NCI-H2196 treated with DMSO at 0.1 percent for 48 hours (cell line): ENCODE results near the gene USP32.
"Not testable (repeated sequence)": the region's sequence is repeated elsewhere in the genome, so short reads cannot be mapped to it uniquely, and the experiment has no call there.

ENCODE experiments used
- DNase-seq: peaks from one replicate; lab custom pipeline; 2025; ENCODE audit not compliant: unreplicated experiment; lab: John Stamatoyannopoulos, UW

Gene USP32

GRCh38 chr17:60333628-60334031 is 58.3 kb downstream of the USP32 start:
- no peak for DNase-seq

GRCh38 chr17:60333072-60333471 is 58.9 kb downstream of the USP32 start:
- not testable (repeated sequence) for DNase-seq

GRCh38 chr17:60332574-60332973 is 59.4 kb downstream of the USP32 start:
- DNase-seq = no peak

GRCh38 chr17:60330731-60331130 is 61.2 kb downstream of the USP32 start:
- no peak for DNase-seq

- DNase-seq = no peak
Observed at GRCh38 chr17:60328679-60329078, 63.3 kb downstream of the USP32 start.

- DNase-seq = no peak
Observed at GRCh38 chr17:60327901-60328273, 64.0 kb downstream of the USP32 start.

- no peak for DNase-seq
Observed at GRCh38 chr17:60327134-60327900, 64.6 kb downstream of the USP32 start.

- DNase-seq = no peak
Observed at GRCh38 chr17:60326702-60327101, 65.2 kb downstream of the USP32 start.

GRCh38 chr17:60325730-60326524 is 66.0 kb downstream of the USP32 start:
- DNase-seq = no peak

GRCh38 chr17:60323754-60324153 is 68.2 kb downstream of the USP32 start:
- DNase-seq = no peak

- DNase-seq = no peak
Observed at GRCh38 chr17:60322056-60322387, 69.9 kb downstream of the USP32 start.

GRCh38 chr17:60321336-60322055 is 70.4 kb downstream of the USP32 start:
- no peak for DNase-seq

- no peak for DNase-seq
Observed at GRCh38 chr17:60318830-60319229, 73.1 kb downstream of the USP32 start.

- DNase-seq = no peak
Observed at GRCh38 chr17:60318326-60318725, 73.6 kb downstream of the USP32 start.

- no peak for DNase-seq
Observed at GRCh38 chr17:60315650-60316049, 76.3 kb downstream of the USP32 start.

GRCh38 chr17:60314900-60315299 is 77.0 kb downstream of the USP32 start:
- not testable (repeated sequence) for DNase-seq

- DNase-seq = no peak
Observed at GRCh38 chr17:60314423-60314822, 77.5 kb downstream of the USP32 start.

GRCh38 chr17:60311936-60312335 is 80.0 kb downstream of the USP32 start:
- DNase-seq = no peak

GRCh38 chr17:60311186-60311585 is 80.7 kb downstream of the USP32 start:
- no peak for DNase-seq

GRCh38 chr17:60305141-60305540 is 86.8 kb downstream of the USP32 start:
- no peak for DNase-seq

GRCh38 chr17:60304502-60304901 is 87.4 kb downstream of the USP32 start:
- no peak for DNase-seq
